AG09309 (cell line): ENCODE results near the gene GRIP1.

Source experiments
- DNase-seq: peaks from one replicate; pipeline ENCODE4 v3.0.0-alpha.2; 2010; ENCODE audit warnings: low read depth
- H3K4me3 ChIP-seq: 2 replicates; pipeline ENCODE4 v1.5.1; 2011; ENCODE audit warnings: mild to moderate bottlenecking, low read depth, low read length, moderate library complexity; ENCODE audit not compliant: control insufficient read depth
- TF ChIP-seq, protein P1 (sequence below): IDR thresholded peaks from 2 replicates; pipeline ENCODE4 v1.5.1; 2011; ENCODE audit warnings: mild to moderate bottlenecking, low read depth, low read length, inconsistent platforms; ENCODE audit not compliant: insufficient read depth, control insufficient read depth; ENCODE audit errors: missing control alignments

The GRIP1 gene

DNA sequence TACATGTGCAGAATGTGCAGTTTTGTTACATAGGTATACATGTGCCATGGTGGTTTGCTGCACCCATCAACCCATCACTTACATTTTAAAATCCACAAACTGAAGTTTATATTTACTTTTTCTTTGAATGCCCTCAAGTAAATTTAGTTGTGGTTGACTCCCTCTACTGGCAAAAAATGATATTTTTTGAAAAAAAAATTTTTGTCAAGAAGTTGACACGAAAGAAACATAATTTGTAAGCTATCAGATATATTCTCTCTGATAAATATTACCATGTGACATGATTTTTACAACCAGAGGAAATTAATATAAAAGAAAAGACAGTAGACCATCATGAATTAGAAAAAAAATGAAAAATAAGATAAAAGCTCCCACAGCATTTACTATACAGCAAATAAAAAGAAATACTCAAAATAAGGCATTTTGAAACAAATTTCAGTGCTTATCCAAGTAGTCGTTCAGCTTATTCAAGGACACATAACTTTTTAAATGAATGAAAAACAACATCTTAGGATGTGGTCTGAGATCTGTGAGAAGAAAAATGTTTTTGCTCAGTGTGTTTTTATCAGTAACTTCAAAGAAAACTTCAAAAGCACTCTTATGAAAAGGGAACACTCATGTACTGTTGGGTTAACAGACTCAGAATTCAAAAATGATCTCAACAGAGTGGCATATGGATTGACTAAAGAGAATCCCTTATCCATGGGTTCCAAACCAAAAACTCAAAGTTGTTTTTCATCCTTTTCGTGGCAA, 30.0 kb upstream of the GRIP1 start:
- DNase-seq: no peak
- TF ChIP-seq, protein P1, sequence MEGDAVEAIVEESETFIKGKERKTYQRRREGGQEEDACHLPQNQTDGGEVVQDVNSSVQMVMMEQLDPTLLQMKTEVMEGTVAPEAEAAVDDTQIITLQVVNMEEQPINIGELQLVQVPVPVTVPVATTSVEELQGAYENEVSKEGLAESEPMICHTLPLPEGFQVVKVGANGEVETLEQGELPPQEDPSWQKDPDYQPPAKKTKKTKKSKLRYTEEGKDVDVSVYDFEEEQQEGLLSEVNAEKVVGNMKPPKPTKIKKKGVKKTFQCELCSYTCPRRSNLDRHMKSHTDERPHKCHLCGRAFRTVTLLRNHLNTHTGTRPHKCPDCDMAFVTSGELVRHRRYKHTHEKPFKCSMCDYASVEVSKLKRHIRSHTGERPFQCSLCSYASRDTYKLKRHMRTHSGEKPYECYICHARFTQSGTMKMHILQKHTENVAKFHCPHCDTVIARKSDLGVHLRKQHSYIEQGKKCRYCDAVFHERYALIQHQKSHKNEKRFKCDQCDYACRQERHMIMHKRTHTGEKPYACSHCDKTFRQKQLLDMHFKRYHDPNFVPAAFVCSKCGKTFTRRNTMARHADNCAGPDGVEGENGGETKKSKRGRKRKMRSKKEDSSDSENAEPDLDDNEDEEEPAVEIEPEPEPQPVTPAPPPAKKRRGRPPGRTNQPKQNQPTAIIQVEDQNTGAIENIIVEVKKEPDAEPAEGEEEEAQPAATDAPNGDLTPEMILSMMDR: peak; percentile 31
- H3K4me3 ChIP-seq: no peak overlapping the region

DNA sequence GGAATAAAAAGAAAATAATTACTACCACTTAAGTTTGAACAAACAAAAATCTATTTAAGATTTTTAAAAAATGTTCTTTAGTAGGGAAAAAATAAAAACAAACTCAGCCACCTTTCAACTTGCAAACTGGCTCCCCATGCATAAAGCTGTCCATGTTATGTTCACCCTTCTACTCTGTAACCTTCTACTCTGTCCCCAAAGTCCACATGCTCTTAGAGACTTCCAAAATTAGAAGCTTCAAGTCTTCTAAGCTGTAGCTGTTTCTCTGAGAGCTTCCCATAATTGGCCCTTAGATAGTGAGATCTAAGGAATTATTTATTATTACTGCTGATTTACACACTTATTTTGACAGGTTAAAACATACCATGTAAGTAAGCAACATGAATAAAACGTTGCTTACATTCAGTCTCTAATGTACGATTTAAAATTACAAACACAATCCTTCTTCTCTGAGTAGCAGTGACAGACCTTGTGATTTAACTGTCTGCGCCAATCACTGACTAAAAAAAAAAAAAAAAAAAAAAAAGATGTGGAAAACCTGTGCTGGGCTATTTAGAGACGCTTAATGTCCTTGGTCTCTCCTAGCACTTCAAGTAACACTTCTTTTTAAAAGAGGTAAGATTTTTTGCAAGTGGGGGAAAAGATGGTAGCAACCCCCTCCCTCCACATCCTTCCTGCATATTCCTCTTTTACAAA, 28.3 kb upstream of the GRIP1 start:
- TF ChIP-seq, protein P1: no peak
- no peak for DNase-seq
- no peak overlapping the region for H3K4me3 ChIP-seq

DNA sequence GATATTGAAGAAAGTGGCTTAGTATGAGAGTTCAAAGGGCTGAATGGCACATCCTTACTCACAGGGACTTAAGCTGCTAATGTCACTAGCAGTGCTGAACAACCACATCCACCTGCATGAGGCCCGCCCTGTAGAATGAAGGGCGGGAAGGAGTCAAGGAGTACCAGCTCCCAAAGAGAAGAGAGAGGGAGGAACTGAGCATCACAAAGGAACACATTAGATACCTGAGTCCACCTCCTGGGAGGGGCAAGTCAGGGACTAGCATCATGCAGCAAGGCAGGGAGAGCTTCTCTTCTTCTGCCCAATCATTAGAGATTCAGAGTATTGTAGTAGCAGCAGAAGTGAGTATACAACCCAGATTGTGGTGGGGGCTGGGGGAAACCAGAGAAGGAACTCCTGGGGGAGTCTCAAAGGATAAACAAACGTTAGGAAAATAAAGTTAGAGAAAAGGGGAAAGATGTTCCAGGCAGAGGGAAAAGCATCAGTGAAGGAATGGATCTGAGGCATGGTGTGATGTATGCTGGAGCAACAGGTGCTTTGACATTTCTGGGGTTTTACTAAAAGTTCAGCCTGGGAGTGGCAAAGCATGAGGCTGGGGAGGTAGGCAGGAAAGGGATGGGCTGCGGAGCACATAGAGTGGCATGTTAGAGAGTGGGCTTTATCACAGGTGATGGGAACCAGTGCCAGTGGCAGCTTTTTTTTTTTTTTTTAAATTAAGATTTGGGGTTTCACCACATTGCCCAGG, 21.0 kb upstream of the GRIP1 start:
- no peak for DNase-seq
- TF ChIP-seq, protein P1: no peak
- H3K4me3 ChIP-seq: no peak overlapping the region

DNA sequence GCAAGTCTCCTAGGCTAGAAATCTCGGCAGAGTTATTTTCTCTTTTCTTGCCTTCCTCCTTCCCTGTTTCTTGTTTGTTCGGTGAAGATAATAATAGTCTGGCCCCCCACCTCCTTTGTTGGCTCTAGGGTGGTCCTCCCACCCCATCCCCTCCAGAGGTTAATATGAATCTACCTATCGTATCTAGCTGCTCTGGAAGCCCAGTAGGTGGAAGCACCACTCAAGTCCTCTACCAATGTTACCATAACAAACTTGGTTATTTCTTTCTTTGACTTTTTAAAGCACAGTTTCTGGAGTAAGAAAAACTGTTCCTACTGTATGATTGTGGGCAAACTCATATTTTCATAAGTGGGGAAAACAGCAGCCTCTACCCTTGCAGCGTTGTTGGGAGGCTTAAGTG, 19.7 kb upstream of the GRIP1 start:
- no peak overlapping the region for H3K4me3 ChIP-seq
- TF ChIP-seq, protein P1: no peak
- DNase-seq: no peak

GRCh38 chr12:66697404-66697803, 18.5 kb upstream of the GRIP1 start:
- H3K4me3 ChIP-seq: no peak overlapping the region
- TF ChIP-seq, protein P1: no peak
- DNase-seq: no peak

DNA sequence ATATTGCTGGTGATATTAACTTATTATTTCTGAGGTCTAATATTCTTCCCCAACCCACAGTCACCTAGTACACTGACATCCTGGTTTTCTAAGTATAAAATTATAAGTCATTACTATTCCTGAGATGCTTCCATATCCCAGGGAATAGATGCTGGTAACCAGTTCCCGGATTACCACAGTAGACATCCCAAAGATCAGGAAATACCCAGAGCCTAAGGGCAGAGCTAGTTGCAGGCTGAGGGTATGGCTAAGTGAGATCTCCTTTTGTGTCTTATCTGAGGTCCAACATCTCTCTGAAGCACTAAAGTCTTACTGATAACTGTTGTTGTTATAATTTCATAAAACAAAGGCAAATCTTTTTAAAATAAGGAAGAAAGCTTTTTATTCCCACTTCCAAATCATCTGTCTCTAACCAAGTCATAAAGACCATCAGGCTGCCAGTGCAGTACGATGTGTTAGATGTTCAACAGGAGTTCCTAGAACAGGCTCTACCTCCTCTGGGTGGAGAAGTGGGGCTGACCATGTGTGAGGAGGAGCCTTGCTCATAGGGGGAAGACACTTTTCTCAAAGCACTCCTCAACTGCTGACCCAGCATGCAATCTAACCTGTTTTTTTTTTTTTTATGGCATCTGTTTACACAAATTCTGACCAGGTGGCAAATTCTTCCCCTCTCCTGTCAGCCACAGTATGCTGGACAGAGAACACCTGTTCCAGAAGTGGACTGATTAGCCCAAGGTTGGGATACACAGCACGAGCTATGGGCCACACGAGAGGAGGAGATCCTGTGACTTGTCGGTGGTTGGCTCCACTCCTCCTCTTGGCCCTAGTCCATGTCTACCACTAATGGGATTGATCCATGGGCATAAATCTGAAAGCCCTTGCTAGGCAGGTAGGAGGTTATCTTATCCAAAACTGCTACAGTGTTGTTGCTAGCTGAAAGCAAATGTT, 16.1 kb upstream of the GRIP1 start:
- no peak for DNase-seq
- TF ChIP-seq, protein P1: no peak
- H3K4me3 ChIP-seq: no peak overlapping the region
